ENCODE results near the gene CALY.
"Not testable (repeated sequence)": the region's sequence is repeated elsewhere in the genome, so short reads cannot be mapped to it uniquely, and the experiment has no call there.

Gene CALY, protein sequence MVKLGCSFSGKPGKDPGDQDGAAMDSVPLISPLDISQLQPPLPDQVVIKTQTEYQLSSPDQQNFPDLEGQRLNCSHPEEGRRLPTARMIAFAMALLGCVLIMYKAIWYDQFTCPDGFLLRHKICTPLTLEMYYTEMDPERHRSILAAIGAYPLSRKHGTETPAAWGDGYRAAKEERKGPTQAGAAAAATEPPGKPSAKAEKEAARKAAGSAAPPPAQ

DNA sequence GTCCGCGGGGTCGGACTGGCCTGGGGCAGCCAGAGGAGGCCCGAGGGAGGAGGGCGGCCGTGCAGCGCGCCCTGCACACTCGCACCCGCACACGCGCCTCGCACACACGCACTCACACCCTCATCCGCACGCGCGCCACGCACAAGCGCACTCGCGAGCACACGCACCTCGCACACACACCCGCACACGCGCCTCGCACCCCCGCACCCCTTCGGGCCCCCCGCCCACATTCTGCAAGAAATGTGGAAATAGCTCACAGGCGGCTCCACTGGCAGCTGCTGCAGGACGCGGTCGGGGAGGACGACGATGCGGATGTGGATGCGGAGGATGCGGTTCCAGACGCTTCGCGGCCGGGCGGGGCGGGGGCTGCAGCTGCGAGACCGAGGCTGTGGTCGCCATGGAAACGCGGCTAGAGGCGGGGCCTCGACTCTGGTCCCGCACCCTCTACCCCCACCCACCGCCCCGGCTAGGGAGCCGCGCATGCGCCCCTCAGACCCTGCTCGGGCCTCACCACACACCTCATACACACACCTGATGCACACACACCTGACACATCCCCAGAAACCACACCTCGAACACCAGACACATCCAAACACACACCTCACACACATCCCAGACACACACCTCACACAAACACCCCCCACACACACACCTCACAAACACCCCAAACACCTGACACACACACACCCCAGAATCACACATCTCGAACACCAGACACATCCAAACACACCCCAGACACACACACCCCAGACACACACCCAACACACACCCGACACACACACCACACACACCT is at the start of gene CALY:
TSS of gene CALY (minus strand) at position 320 of the 793 bp plus-strand sequence. CDS start 7,907 bp downstream, outside the sequence.
- no peak for DNase-seq (ENCODE audit: low read depth)

- DNase-seq (ENCODE audit: low read depth), result no peak
These were observed 48.5 kb upstream of the CALY start for GRCh38 chr10:133385214-133385613.

- no peak for DNase-seq (ENCODE audit: low read depth)
These were observed 47.4 kb upstream of the CALY start for GRCh38 chr10:133384071-133384470.

- no peak for DNase-seq (ENCODE audit: low read depth)
These were observed 46.9 kb upstream of the CALY start for GRCh38 chr10:133383551-133383950.

DNA sequence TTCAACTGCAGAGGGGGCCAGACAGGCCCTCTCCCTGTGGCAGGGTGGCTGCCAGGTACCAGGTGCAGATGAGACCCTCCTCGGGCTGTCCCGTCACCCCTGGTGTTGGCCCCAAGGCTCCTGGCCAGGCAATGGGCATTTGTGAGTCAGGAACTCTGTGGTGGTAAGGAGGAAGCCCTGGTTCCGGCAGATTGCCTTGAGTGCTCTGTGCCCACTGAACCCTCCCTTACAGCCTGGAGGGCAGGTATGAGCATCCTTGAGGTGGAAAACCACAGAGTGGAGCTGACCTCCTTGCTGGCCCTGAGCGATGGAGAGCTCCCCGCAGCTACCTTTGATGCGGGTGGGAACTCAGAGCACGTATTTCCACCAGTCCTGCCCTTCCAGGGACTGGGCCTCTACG is 44.3 kb upstream of the CALY start:
- no peak for DNase-seq (ENCODE audit: low read depth)

DNA sequence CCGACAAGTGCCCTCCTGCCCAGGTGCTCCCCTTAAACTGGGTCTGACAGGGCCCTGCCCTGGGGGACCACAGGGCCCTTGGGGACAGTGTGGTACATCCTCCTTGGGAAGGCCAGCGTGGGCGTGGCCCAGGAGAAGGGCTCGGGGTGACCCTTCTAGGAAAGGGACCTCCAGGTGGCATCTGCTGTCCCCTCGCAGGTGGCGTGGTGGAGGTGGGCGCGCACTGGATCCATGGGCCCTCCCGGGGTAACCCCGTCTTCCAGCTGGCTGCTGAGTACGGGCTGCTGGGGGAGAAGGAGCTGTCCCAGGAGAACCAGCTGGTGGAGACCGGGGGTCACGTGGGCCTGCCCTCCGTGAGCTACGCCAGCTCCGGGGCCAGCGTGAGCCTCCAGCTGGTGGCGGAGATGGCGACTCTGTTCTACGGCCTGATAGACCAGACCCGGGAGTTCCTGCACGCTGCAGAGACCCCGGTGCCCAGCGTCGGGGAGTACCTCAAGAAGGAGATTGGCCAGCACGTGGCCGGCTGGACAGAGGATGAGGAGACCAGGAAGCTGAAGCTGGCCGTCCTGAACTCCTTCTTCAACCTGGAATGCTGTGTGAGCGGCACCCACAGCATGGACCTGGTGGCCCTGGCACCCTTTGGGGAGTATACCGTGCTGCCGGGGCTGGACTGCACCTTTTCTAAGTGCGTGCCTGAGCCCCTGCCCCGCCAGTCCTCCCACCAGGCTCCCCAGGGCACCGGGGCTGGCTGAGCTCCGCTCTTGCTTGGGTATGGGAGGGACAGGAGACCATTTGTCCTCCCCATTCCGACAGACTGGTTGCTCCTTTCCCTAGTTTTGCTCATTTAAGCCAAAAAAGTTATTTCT is 43.3 kb upstream of the CALY start:
- DNase-seq (ENCODE audit: low read depth), result no peak

GRCh38 chr10:133379152-133379800 is 42.6 kb upstream of the CALY start, which contains the start of gene PAOX:
PAOX (plus strand) TSS chr10:133379262; CDS start chr10:133379317, 55 bp downstream.
- peak; percentile 55 for DNase-seq (ENCODE audit: low read depth)

- DNase-seq (ENCODE audit: low read depth), result peak; percentile 53
These were observed 41.8 kb upstream of the CALY start for GRCh38 chr10:133378251-133379096.

DNA sequence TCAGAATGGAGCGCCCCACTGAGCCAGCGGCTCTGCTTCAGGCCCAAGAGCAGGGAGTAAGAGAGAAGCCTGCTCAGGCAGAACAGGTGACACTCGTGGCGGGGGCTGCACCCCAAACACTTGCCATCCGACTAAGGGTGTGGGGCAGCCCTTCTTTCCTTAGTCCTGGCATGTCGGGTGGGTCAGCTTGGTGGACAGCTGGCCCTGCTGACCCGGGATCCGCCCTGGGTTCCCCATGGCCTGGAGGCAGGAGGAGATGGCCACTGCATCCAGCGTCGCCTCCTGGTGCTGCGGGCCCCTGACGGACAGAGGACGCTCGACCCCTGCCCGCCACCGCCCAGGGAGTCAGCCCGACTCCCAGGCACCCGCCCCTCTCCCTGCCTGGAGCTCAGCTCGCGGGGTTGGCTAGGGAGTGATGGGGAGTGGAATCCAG is 41.1 kb upstream of the CALY start:
- no peak for DNase-seq (ENCODE audit: low read depth)

DNA sequence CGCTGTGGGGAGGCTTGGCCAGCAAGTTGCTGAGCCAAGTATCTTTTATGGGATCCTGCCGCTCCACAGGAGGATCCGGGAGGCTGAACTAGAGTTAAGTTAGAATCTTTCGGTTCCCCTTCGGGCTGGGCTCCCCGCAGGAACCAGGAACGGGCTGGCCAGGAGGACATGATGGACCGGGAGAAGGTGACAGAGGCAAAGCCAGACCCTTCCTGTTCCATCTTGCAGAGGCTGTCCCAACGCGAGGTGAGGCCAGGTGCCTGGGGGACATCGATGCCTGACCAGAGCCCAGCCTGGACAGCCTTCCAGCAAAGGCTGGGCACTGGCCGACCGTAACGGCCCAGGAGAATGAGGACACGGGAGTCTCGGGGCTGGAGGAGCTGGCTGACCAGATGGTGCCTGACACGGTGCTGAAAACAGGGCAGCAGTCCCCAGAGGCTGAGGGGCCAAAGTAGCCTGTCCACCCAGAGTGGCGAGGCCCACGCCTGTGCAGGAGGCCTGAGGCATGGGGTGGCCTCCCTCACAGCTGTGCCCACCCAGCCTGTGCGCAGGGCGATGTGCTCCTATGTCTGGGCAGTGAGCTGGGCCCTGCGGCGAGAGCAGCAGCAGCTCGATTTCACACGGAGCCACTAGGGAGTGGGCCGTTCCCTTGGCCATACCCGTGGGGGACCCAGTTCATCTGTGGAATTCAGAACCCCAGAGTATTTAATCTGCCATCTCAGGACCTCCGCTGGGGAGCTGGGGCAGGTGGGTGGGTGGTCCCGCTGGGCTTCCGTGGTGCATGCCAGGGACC is 40.5 kb upstream of the CALY start:
- no peak for DNase-seq (ENCODE audit: low read depth)

DNA sequence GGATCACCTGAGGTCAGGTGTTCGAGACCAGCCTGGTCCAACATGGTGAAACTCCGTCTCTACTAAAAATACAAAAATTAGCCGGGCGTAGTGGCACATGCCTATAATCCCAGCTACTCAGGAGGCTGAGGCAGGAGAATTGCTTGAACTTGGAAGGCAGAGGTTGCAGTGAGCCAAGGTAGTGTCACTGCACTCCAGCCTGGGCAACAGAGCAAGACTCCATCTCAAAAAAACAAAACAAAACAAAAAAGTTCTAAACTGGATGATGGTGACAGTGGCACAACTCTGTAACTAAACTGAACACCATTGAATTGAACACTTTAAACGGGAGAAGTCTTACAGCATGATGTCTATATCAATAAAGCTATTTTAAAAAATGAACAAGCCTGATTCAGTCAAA is 39.5 kb upstream of the CALY start:
- DNase-seq (ENCODE audit: low read depth), result not testable (repeated sequence)

DNA sequence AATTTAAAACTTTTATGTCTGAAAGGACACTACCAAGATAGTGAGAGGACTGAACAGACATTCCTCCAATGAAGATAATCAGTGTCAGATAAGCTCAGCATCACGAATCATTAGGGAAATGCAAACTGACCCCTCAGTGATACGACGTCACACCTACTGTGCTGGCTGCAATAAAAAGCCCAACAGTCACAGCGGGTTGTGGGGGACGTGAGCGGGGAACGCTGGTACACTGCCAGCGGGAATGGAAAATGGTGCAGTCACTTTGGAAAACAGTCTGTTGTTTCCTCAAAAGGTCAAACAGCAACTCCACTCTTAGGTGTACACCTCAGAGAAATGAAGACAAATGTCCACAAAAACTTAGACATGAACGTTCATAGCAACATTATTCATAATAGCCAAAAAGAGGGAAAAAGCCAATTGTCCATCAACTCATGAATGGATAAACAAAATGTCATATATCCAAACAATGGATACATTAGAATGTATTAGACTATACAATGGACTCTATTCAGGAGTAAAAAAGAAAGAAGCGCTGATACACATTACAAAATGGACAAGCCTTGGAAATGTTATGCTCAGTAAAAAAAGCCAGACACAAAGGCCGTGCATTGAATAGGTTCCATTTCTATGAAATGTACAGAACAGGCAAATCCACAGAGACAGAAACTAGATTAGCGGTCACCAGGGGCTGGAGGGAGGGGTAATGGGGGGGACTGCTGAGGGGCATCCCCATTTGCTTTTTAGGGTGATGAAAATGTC is 38.8 kb upstream of the CALY start:
- no peak for DNase-seq (ENCODE audit: low read depth)

GRCh38 chr10:133373174-133374090 is 36.7 kb upstream of the CALY start, which contains the start of gene ECHS1:
ECHS1 (minus strand) TSS chr10:133373354; CDS start chr10:133373333, 21 bp downstream.
- DNase-seq (ENCODE audit: low read depth), result peak; percentile 87

DNA sequence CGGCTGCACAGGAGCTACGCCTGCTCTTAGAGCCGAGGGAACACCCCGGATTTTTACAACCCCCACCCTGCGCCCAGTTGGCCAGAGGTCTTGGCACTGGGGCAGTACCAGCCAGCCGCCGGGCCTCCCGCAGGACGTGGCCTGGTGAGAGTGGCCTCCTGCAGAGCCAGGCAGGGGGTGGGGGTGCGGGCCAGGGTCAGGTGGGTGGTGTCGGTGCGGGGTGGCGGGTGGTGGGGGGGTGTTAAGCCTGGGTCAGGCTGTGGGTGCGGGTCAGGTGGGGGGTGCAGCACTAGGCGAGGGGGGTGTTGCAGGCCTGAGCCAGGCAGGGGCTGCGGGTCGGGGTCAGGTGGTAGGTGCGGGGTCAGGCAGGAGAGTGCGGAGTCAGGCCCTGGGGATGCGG is 35.8 kb upstream of the CALY start:
- DNase-seq (ENCODE audit: low read depth), result no peak

DNA sequence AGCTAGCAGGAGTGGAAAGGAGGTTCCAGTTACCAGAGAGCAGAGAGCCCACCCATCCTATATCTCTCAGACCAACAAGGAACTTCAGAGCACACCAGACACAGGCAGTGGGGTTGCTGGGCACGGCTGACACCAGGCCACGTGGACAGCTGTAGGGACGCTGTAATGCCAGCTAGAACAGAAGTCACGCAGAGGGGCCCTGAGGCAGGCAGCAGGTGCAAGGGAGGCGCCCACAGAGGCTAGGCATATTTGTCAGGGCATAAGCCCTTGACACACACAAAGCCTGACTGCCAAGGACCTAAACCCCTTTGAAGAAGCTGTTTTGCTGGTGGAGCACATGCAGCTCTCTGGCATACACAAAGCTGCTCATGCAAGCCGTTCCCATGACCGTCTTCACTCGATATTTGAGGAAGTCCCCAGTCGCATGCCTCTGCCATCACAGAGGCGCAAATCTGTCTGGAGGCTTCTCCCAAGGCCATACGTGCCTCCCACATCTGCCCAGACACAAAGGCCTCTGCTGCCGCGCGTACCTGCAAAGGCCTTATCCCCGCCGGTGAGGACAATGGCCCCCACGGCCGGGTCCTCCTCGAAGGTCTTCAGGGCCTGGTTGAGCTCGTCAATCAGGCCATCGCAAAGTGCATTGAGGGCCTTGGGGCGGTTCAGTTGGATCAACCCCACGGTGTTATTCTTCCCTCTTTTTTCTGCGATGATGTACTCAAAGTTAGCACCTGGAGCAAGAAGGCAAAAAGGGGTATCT is 33.5 kb upstream of the CALY start:
- no peak for DNase-seq (ENCODE audit: low read depth)

DNA sequence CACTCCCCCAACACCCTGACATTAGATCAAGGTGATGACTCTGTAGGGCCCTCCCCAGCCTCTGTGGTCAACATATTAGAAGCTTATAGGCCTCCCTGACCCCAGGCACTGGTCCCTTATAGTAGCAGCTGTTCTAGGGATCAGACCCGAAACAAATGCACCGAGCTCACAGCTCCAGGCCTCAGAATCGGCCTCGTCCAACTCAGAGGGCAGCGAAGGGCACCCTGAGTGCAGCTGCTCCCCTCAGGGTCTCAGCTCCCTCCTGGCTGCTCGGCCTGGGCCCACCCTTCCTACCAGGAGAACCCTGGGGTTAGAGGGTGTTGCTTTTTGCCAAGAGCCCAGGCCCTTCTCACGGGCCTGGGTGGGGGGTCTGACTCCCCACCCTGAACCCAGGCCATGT is 31.5 kb upstream of the CALY start:
- no peak for DNase-seq (ENCODE audit: low read depth)

- DNase-seq (ENCODE audit: low read depth), result not testable (repeated sequence)
These were observed 30.8 kb upstream of the CALY start for GRCh38 chr10:133367461-133367860.

Measured in iris pigment epithelial cell (primary cell).